ENCODE measurements around the gene AMT. TPM values are rescaled to one million over a fixed set of nuclear protein-coding genes. Genes with fewer than 3 reads are reported as not detected.

AMT gene
- total RNA-seq, 4 donors from 2014 or later, result 1.8 to 9.3 (median 5.4) TPM

DNA sequence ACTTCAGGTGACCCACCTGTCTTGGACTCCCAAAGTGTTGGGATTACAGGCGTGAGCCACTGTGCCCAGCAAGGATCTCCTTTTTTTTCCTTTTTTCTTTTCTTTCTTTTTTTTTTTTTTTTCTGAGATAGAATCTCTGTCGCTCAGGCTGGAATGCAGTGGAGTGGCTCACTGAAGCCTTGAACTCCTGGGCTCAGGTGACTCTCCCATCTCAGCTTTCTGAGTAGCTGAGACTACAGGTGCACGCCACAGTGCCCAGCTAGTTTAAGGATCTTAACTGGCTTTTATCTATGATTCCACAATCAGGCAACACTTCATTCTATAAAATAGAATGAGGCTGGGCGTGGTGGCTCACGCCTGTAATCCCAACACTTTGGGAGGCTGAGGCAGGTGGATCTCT lies 23.1 kb upstream of the AMT start:
- TF ChIP-seq POLR2A (IDR thresholded peaks at IDR 0.05), result no peak
- TF ChIP-seq, protein P1, sequence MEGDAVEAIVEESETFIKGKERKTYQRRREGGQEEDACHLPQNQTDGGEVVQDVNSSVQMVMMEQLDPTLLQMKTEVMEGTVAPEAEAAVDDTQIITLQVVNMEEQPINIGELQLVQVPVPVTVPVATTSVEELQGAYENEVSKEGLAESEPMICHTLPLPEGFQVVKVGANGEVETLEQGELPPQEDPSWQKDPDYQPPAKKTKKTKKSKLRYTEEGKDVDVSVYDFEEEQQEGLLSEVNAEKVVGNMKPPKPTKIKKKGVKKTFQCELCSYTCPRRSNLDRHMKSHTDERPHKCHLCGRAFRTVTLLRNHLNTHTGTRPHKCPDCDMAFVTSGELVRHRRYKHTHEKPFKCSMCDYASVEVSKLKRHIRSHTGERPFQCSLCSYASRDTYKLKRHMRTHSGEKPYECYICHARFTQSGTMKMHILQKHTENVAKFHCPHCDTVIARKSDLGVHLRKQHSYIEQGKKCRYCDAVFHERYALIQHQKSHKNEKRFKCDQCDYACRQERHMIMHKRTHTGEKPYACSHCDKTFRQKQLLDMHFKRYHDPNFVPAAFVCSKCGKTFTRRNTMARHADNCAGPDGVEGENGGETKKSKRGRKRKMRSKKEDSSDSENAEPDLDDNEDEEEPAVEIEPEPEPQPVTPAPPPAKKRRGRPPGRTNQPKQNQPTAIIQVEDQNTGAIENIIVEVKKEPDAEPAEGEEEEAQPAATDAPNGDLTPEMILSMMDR (IDR thresholded peaks at IDR 0.05), result no peak
- DNase-seq (ENCODE audit: low spot score in 2 of 2), result no peak
- no peak overlapping the region for H3K4me3 ChIP-seq (ENCODE audit: low read depth, poor library complexity, severe bottlenecking)
- 90 to 91% methylated on average over 5 of the region's 5 CpGs for WGBS, 2 donors
- intact Hi-C loops (cut with DNase I; ENCODE audit: low total_unique reads), result loop anchor here (10.0 kb wide), 1 partner anchor 271 kb away; the partner anchor contains the start of gene KLHDC8B

DNA sequence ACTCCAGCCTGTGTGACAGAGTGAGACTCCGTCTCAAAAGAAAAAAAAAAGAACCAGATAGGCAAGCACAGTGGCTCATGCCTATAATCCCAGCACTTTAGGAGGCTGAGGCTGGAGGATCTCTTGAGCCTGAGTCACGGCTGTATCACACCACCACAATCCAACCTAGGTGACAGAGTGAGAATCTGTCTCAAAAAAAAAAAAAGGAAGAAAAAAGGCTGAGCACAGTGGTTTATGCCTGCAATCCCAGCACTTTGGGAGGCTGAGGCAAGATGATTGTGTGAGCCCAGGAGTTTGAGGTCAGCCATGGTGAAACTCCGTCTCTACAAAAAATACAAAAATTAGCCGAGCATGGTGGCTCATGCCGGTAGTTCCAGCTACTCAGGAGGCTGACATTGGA lies 12.5 kb upstream of the AMT start:
- TF ChIP-seq, protein P1 (IDR thresholded peaks at IDR 0.05), result no peak
- 88 to 93% methylated on average over 5 of the region's 5 CpGs for WGBS, 2 donors
- DNase-seq (ENCODE audit: low spot score in 2 of 2), result no peak
- intact Hi-C loops (cut with DNase I; ENCODE audit: low total_unique reads), result no loop called here
- H3K4me3 ChIP-seq (ENCODE audit: low read depth, poor library complexity, severe bottlenecking), result no peak overlapping the region

DNA sequence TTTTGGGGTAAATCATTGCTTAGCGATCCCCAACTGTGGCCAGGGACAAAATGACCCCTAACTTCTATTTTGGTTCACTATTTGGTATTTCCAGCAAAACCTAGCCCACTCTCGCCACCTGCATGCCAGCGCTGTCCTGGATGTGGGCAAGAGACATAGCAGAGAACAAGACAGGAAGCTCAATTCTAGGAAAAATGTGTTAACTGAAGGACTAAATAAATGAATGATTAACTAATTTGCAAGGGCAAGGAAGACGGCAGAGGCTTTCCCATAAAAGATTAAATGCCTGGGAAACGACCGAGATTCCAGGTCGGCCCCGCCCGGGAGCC lies 6.4 kb upstream of the AMT start:
- no peak for TF ChIP-seq POLR2A (IDR thresholded peaks at IDR 0.05)
- TF ChIP-seq, protein P1 (IDR thresholded peaks at IDR 0.05), result no peak
- intact Hi-C loops (cut with DNase I; ENCODE audit: low total_unique reads), result no loop called here
- WGBS, 2 donors, result 6 to 7% methylated on average over 9 of the region's 9 CpGs
- H3K4me3 ChIP-seq (ENCODE audit: low read depth, poor library complexity, severe bottlenecking), result peak overlapping the region; percentile 31
- DNase-seq (ENCODE audit: low spot score in 2 of 2), result no peak

DNA sequence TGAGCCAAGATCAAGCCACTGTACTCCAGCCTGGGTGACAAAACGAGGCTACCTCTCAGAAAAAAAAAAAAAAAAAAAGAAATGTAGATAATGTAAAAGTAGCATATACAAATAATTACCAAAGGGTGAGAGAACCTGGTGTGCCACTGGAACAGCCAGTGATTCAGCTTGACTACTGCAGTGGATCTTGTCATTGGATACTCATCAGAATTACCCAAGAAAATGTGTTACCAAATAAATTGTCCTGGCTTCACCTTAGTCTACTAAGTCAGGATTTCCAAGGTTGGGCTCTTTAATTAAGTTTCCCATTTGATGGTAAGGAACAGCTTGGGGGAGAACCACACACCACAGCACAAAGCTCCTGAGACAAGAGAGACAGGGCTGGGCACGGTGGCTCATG lies 5.3 kb upstream of the AMT start:
- no peak for DNase-seq (ENCODE audit: low spot score in 2 of 2)
- WGBS, 2 donors, result 81 to 92% methylated on average over 2 of the region's 2 CpGs
- no peak for TF ChIP-seq POLR2A (IDR thresholded peaks at IDR 0.05)
- TF ChIP-seq, protein P1 (IDR thresholded peaks at IDR 0.05), result no peak
- intact Hi-C loops (cut with DNase I; ENCODE audit: low total_unique reads), result no loop called here
- H3K4me3 ChIP-seq (ENCODE audit: low read depth, poor library complexity, severe bottlenecking), result no peak overlapping the region

DNA sequence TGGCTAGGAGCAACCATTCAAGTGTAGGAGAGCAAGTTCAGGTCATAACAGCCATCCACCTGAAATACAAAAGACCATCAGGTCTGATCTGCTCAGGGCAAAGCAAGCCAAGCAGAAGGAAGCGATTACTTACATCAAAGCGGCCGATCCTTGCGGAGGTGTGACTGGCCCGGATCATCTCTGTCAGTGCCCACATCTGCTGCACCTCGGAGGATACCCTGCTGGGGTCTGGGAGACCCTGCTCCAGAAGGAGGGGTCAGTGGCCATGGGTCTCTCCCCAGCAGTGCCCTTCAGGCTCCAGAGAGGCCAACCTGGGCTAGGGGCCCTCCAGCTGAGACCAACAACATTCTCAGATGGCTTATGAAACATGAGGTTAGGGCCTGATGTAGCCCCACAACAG lies 2.5 kb upstream of the AMT start:
- DNase-seq (ENCODE audit: low spot score in 2 of 2), result no peak
- H3K4me3 ChIP-seq (ENCODE audit: low read depth, poor library complexity, severe bottlenecking), result no peak overlapping the region
- intact Hi-C loops (cut with DNase I; ENCODE audit: low total_unique reads), result no loop called here
- TF ChIP-seq, protein P1 (IDR thresholded peaks at IDR 0.05), result no peak
- TF ChIP-seq POLR2A (IDR thresholded peaks at IDR 0.05), result no peak
- WGBS, 2 donors, result 82 to 90% methylated on average over 6 of the region's 6 CpGs

DNA sequence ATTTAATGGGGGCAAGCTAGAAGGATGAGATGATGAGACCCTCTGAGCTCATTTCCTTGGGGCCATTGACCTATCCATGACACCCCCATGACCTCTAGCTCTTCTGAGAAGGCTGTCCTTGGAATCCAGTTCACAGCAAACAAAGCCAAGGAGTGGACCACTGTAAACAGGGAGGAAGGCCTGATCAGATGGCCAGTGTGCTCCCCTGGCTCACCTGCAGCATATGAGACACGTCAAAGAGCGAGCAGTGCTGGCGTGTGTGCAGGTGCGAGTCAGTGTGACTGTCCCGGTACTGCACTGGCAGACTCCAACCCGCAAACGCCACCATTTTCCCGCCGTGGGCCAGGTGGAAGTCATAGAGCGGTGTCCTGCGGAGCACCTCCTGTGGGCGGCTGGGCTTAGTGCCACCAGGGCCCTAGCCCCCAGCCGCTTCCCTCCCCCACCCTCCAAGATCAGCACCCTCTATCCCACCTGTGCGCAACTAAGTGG lies 339 bp downstream of the AMT start:
- TF ChIP-seq, protein P1 (IDR thresholded peaks at IDR 0.05), result no peak
- TF ChIP-seq POLR2A (IDR thresholded peaks at IDR 0.05), result no peak
- H3K4me3 ChIP-seq (ENCODE audit: low read depth, poor library complexity, severe bottlenecking), result no peak overlapping the region
- WGBS, 2 donors, result 60 to 70% methylated on average over 12 to 14 of the region's 14 CpGs
- DNase-seq (ENCODE audit: low spot score in 2 of 2), result no peak
- intact Hi-C loops (cut with DNase I; ENCODE audit: low total_unique reads), result no loop called here

Measured in lower leg skin (tissue), 4 donors.